T47D (cell line): ENCODE measurements around the gene DNER.
"Not testable (repeated sequence)": the region's sequence is repeated elsewhere in the genome, so short reads cannot be mapped to it uniquely, and the experiment has no call there.

Experiments
- DNase-seq, 2 experiments: peaks; one replicate each; pipeline versions ENCODE4 v3.0.0 to v3.0.0-alpha.2; 2011 to 2012; ENCODE audit warnings: low read depth in 1 of 2, low spot score in 1 of 2
- JUND ChIP-seq: IDR thresholded peaks from 2 replicates; pipeline ENCODE4 v1.6.1; 2012; ENCODE audit warnings: low read depth
- in situ Hi-C: cut with HindIII; loops from 2 replicates; pipeline ENCODE4 v1.10.0; 2016; ENCODE audit warnings: low sequenced_read_pairs, low pct_unique_long_range_greater_than_20kb

DNER gene, protein sequence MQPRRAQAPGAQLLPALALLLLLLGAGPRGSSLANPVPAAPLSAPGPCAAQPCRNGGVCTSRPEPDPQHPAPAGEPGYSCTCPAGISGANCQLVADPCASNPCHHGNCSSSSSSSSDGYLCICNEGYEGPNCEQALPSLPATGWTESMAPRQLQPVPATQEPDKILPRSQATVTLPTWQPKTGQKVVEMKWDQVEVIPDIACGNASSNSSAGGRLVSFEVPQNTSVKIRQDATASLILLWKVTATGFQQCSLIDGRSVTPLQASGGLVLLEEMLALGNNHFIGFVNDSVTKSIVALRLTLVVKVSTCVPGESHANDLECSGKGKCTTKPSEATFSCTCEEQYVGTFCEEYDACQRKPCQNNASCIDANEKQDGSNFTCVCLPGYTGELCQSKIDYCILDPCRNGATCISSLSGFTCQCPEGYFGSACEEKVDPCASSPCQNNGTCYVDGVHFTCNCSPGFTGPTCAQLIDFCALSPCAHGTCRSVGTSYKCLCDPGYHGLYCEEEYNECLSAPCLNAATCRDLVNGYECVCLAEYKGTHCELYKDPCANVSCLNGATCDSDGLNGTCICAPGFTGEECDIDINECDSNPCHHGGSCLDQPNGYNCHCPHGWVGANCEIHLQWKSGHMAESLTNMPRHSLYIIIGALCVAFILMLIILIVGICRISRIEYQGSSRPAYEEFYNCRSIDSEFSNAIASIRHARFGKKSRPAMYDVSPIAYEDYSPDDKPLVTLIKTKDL

DNA sequence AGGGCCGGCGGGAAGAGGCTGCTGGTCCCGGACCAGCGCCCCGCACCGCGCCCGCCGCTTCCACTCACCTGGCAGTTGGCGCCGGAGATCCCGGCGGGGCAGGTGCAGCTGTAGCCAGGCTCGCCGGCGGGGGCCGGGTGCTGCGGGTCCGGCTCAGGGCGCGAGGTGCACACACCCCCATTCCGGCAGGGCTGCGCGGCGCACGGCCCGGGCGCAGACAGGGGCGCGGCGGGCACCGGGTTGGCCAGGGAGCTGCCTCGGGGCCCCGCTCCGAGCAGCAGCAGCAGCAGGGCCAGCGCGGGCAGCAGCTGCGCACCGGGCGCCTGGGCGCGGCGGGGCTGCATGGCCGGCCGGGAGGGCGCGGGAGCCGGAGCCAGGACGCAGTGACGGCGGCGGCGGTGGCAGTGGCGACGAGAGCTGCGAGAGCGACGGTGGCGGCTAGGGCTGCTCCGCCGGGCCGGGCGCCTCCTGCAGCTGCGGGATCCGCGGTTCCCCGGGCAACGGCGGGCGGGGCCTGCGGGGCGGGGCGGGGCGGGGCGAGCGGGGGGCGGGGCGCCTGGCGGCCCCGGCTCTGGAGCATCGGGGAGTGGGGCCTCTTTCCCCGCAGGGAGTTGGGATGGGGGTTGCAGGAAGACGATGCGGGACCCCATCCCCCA lies at the start of gene DNER:
Gene DNER (minus strand): TSS at position 476 of the 656 bp plus-strand sequence. CDS start 132 bp downstream, at position 344.
- in situ Hi-C loops = no loop called here
- DNase-seq = peak; percentile 24
- no peak for TF ChIP-seq JUND

DNA sequence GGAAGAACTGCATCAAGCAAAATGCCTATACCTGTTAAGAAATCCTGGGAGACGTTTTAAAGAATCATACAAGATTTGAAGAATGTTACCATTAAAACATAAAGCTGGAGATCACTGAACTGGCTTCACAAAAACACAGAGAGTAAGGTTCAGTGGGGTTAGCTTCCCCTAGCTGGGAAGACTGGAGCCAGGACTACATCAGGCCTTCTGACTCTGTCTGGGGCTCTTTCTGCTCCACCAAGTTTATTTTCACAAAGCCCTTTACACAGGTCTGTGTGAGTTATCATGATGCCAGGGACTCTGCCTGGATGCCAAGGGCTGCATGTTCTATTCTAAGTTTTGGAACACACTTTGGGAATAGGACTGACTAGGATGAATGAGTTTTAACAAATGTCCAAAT lies 47.3 kb upstream of the DNER start:
- in situ Hi-C loops = no loop called here
- TF ChIP-seq JUND = no peak
- DNase-seq = no peak

DNA sequence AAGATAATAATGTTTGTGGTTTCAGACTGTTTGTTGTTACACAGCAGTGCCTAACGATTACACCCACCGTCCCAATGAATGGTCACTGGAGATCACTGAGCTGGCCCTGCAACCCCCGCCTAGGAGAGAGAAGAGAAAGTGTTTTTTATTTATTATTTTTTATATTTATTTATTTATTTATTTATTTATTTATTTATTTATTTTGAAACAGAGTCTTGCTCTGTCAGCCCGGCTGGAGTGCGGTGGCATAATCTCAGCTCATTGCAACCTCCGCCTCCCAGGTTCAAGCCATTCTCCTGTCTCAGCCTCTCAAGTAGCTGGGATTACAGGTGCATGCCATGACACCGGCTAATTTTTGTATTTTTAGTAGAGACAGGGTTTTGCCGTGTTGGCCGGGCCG lies 43.1 kb upstream of the DNER start:
- in situ Hi-C loops, DNase-seq: not testable (repeated sequence)

DNA sequence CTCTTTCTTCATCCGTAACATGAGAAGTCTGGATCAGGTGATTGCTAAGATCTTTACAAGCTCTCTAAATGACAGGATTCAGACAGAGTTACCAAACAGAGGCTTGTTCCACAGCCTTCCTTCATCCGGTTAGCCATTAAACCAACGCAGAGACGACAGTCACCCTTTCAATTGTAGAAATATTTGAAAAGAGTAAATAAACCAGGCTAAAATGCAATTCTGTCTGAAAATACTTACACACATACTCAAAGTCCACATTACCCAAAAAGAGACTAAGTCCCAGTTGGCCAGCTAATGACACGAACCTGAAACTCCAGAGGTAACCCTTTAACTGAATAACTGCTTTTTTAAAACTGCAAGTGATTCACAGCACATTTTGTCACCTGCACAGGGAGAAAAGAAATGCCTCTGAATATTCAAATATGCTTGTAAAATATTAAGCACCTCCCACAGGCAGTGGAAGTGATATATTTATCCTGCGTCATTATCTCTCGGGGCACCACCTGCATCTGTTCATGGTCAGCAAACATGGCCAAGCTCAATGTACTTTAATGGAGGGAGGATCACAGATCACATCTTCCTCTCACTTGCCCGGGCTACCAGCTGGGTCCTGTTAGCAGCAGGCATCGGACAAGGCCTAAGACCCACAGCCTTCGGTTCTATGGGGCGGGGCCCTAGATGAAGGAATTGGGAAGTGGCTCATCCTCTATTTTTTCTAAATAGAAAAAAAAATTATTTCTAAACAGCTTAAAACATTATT lies 38.8 kb upstream of the DNER start:
- no peak for TF ChIP-seq JUND
- in situ Hi-C loops = no loop called here
- DNase-seq = no peak

DNA sequence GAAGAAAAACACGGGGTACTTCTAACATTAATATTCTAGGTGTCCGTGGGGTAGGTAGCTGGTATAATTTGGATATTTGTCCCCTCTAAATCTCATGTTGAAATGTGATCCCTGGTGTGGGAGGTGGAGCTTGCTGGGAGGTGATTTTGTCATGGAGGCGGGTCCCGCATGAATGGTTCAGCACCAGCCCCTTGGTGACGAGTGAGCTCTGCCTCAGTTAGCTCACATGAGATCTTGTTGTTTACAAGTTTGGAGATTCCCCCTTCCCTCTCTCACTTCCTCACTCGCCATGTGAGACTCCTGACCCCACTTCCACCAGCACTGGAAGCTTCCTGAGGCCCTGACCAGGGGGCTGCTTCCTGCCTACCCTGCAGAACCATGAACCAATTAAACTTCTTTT lies 35.4 kb upstream of the DNER start:
- TF ChIP-seq JUND = no peak
- in situ Hi-C loops = no loop called here
- no peak for DNase-seq

DNA sequence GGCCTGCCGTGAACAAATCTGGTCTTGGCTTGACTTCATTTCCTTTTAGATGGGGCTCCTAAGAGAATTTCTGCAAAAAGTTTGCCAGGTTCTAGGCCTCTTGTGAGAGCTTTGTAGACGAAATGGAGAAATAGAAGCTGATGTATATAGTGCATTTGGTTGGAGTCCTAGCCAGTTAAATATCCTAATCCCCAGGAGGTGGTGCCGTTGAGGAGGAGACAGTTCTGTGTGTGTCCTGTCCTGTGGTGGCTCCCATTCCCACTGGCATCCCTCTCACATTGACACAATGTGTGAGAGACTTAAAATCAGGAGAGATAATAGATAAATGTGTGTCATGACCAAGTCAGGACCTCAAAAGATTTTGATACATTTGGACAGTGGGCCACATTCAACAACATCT lies 34.6 kb upstream of the DNER start:
- TF ChIP-seq JUND = no peak
- no peak for DNase-seq
- in situ Hi-C loops = no loop called here

DNA sequence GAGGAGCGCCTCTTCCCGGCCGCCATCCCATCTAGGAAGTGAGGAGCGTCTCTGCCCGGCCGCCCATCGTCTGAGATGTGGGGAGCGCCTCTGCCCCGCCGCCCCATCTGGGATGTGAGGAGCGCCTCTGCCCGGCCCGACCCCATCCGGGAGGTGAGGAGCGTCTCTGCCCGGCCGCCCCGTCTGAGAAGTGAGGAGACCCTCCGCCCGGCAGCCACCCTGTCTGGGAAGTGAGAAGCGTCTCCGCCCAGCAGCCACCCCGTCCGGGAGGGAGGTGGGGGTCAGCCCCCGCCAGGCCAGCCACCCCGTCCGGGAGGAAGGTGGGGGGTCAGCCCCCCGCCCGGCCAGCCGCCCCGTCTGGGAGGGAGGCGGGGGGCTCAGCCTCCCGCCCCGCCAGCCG lies 28.3 kb upstream of the DNER start:
- DNase-seq, in situ Hi-C loops: not testable (repeated sequence)

DNA sequence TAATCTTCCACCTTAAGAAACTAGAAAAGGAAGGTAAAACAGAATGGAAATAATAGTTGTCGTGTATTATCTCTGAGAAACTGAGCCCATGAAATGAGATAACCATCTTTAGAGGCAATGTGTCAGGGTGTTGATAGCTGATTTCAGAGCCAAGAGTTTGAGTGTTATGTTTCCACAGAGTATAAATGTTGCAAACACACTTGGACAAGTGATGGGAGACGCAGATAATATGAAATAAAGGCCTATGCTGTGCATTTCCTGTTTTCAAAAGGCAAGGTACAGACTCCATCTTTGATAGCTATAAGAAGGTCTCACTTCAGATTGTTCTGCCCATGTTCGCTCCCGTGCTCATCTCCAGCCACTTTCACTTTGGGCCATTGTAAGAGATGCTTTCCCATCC lies 25.9 kb upstream of the DNER start:
- no peak for TF ChIP-seq JUND
- in situ Hi-C loops = no loop called here
- DNase-seq = no peak

DNA sequence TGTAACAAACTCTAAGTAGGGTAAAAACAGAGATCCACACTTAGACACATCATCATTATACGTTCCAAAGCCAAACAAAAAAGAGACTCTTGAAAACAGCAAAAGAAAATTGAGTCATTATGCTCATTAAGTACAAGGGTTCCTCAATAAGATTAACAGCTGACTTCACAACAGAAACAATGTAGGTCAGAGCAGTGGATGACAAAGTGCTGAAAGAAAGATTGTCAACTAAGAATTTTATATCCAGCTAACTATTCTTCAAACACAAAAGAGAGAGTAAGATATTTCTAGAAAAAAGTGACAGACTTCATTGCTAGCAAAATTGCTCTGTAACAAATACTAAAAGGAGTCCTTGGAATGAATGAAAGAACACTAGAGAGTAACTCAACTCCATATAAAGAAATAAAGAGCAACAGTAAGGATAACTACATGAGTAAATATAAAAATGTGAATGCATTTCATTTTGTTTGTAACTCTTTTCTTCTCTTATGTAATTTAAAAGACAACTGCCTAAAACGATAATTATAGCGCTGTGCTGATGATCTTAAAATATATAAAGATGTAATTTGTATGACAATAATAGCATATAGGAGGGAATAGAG lies 23.8 kb upstream of the DNER start:
- no peak for DNase-seq
- no peak for TF ChIP-seq JUND
- in situ Hi-C loops = no loop called here

DNA sequence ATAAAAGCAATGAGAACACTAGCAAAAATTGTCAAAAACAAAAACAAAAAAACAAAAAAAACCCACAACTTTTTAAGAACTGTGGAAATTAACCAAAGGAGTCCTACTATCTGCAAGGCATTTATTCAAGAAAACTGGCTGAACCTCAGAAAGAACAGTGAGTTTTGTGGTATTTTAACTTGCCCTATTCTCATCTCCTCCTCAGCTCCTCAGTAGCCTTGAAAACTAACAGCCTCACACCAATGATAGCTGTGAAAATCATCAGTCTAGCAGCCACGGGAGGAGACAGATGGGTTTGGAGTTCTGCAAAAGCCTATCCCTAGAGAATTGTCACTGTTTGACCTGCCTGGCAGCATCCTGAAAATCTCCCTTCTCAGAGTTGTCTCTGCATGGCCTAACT lies 20.1 kb upstream of the DNER start:
- DNase-seq = no peak
- no peak for TF ChIP-seq JUND
- in situ Hi-C loops = no loop called here

DNA sequence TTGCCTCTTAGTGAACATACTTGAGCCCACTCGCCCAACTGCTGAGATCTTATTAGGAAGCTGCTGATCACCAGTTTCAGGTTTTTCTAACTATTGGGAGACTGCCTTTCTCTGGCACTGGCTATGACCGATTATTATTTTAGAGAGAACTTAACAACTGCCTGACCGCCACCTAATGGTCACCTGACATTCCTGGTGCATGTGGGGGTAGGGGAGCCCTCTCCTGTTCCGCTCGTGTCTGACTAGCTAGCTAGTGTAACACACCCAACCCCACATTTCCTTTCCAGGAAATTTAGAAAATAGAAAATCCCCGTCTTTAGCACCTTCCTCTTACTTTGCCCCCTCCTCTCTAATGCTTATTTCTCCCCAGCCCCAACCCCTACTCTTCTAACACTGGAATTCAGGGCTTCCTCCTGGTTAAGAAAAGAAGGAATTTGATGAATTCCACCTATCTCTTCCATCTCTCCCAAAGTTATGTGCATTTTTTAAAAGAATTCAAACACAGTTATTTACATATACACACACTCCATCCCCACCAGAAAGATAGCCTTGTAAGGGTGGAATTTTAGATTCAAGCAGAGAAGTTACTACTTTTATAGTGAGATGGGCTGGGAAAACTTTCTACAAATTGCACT lies 19.4 kb upstream of the DNER start:
- TF ChIP-seq JUND = no peak
- DNase-seq = no peak
- in situ Hi-C loops = no loop called here

DNA sequence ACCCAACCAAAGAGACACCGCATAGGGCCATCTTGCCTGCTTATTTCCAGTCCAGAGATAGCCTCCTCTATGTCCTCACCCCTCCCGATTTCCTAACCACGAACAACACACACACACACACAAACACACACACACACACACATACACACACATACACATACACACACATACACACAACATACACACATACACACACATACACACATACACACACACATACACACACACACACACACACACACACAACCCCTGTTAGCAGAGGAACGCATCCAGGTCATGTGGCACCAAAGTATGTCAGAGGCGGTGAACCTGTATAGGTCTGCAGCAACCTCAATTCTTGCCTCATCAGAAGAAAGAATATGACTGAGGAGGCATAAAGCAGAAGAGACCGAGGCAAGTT lies 18.5 kb upstream of the DNER start:
- in situ Hi-C loops = no loop called here
- TF ChIP-seq JUND = no peak
- DNase-seq = no peak
